ENCODE measurements around the gene WDR6.

WDR6 gene

GRCh38 chr3:49021213-49021812 is 14.1 kb downstream of the WDR6 start:
- TF ChIP-seq TAF1 (IDR thresholded peaks at IDR 0.05; ENCODE audit: borderline replicate concordance, insufficient read depth, low read length) = peak; percentile 95
- TF ChIP-seq REST (IDR thresholded peaks at IDR 0.05; ENCODE audit: insufficient read depth in 1 of 2, low read depth in 2 of 2, low read length in 2 of 2) = peak in 1 of 2 experiments; percentile 67; a peak in 2 of 4 replicates
- 0 out of 2 replicates have a peak, but pooled peaks have one; percentile 30 for TF ChIP-seq SIN3A (IDR thresholded peaks at IDR 0.05; ENCODE audit: borderline replicate concordance, insufficient read depth, low read length)
- TF ChIP-seq POLR2AphosphoS5 (IDR thresholded peaks at IDR 0.05; ENCODE audit: low read depth, low read length) = peak; percentile 96
- no peak for TF ChIP-seq FOXP2 (optimal IDR thresholded peaks at IDR 0.05; ENCODE audit: borderline replicate concordance, extremely low read depth, extremely low read length, insufficient read depth)

- TF ChIP-seq TAF1 (IDR thresholded peaks at IDR 0.05; ENCODE audit: borderline replicate concordance, insufficient read depth, low read length) (no peak; the same call in 1 of the 2 replicates), FOXP2 (optimal IDR thresholded peaks at IDR 0.05; ENCODE audit: borderline replicate concordance, extremely low read depth, extremely low read length, insufficient read depth) (no peak), REST (IDR thresholded peaks at IDR 0.05; ENCODE audit: insufficient read depth in 1 of 2, low read depth in 2 of 2, low read length in 2 of 2) (peak in 1 of 2 experiments; percentile 47; a peak in 1 of 4 replicates), SIN3A (IDR thresholded peaks at IDR 0.05; ENCODE audit: borderline replicate concordance, insufficient read depth, low read length) (peak; percentile 20; the same call in 1 of the 2 replicates), POLR2AphosphoS5 (IDR thresholded peaks at IDR 0.05; ENCODE audit: low read depth, low read length) (peak; percentile 71)
Measured at GRCh38 chr3:49021813-49022687, 14.9 kb downstream of the WDR6 start, which contains the start of gene NDUFAF3. TSS of gene NDUFAF3 (plus strand) at chr3:49022121. CDS start at chr3:49022145, 24 bp downstream.

GRCh38 chr3:49022688-49023171 is 15.5 kb downstream of the WDR6 start:
- TF ChIP-seq REST (IDR thresholded peaks at IDR 0.05; ENCODE audit: insufficient read depth in 1 of 2, low read depth in 2 of 2, low read length in 2 of 2) (no peak), POLR2AphosphoS5 (IDR thresholded peaks at IDR 0.05; ENCODE audit: low read depth, low read length) (no peak), FOXP2 (optimal IDR thresholded peaks at IDR 0.05; ENCODE audit: borderline replicate concordance, extremely low read depth, extremely low read length, insufficient read depth) (no peak), TAF1 (IDR thresholded peaks at IDR 0.05; ENCODE audit: borderline replicate concordance, insufficient read depth, low read length) (no peak), SIN3A (IDR thresholded peaks at IDR 0.05; ENCODE audit: borderline replicate concordance, insufficient read depth, low read length) (no peak)

GRCh38 chr3:49023775-49024174 is 16.6 kb downstream of the WDR6 start:
- TF ChIP-seq REST (IDR thresholded peaks at IDR 0.05; ENCODE audit: insufficient read depth in 1 of 2, low read depth in 2 of 2, low read length in 2 of 2) (no peak), POLR2AphosphoS5 (IDR thresholded peaks at IDR 0.05; ENCODE audit: low read depth, low read length) (no peak), SIN3A (IDR thresholded peaks at IDR 0.05; ENCODE audit: borderline replicate concordance, insufficient read depth, low read length) (no peak)
